CMK (cell line): ENCODE results near the gene MRPS23.
A peak's percentile ranks its signal among the peaks of the same experiment; 100 is the strongest.

Experiments
- DNase-seq: peaks from one replicate; pipeline ENCODE4 v3.0.0-alpha.2; 2010; ENCODE audit warnings: low read depth

Gene MRPS23

GRCh38 chr17:57849874-57850754 lies at the start of gene MRPS23:
MRPS23 (minus strand) TSS chr17:57850044; CDS start chr17:57850010, 34 bp downstream.
- DNase-seq, result peak; percentile 98

GRCh38 chr17:57899391-57899790 lies 49.5 kb upstream of the MRPS23 start:
- DNase-seq, result no peak

- DNase-seq, result no peak
These were observed 48.9 kb upstream of the MRPS23 start for GRCh38 chr17:57898487-57899311.

- DNase-seq, result no peak
These were observed 45.7 kb upstream of the MRPS23 start for GRCh38 chr17:57895382-57896060.

- no peak for DNase-seq
These were observed 45.0 kb upstream of the MRPS23 start for GRCh38 chr17:57894848-57895247.

- DNase-seq, result no peak
These were observed 43.2 kb upstream of the MRPS23 start for GRCh38 chr17:57892820-57893595.

GRCh38 chr17:57892146-57892819 lies 42.4 kb upstream of the MRPS23 start:
- peak; percentile 45 for DNase-seq

GRCh38 chr17:57890857-57891232 lies 41.0 kb upstream of the MRPS23 start:
- no peak for DNase-seq

GRCh38 chr17:57889892-57890856 lies 40.3 kb upstream of the MRPS23 start:
- DNase-seq, result no peak

- DNase-seq, result no peak
These were observed 39.4 kb upstream of the MRPS23 start for GRCh38 chr17:57889252-57889651.

- no peak for DNase-seq
These were observed 38.7 kb upstream of the MRPS23 start for GRCh38 chr17:57888311-57889216.

- no peak for DNase-seq
These were observed 37.3 kb upstream of the MRPS23 start for GRCh38 chr17:57887161-57887560.

GRCh38 chr17:57886020-57886419 lies 36.2 kb upstream of the MRPS23 start:
- DNase-seq, result no peak

- no peak for DNase-seq
These were observed 35.5 kb upstream of the MRPS23 start for GRCh38 chr17:57885148-57885915.

- DNase-seq, result no peak
These were observed 32.0 kb upstream of the MRPS23 start for GRCh38 chr17:57881783-57882351.

GRCh38 chr17:57881143-57881542 lies 31.3 kb upstream of the MRPS23 start:
- DNase-seq, result no peak

GRCh38 chr17:57880086-57880456 lies 30.2 kb upstream of the MRPS23 start:
- no peak for DNase-seq
